Measurements from ENCODE around the gene KCNK18.

KCNK18 gene

DNA sequence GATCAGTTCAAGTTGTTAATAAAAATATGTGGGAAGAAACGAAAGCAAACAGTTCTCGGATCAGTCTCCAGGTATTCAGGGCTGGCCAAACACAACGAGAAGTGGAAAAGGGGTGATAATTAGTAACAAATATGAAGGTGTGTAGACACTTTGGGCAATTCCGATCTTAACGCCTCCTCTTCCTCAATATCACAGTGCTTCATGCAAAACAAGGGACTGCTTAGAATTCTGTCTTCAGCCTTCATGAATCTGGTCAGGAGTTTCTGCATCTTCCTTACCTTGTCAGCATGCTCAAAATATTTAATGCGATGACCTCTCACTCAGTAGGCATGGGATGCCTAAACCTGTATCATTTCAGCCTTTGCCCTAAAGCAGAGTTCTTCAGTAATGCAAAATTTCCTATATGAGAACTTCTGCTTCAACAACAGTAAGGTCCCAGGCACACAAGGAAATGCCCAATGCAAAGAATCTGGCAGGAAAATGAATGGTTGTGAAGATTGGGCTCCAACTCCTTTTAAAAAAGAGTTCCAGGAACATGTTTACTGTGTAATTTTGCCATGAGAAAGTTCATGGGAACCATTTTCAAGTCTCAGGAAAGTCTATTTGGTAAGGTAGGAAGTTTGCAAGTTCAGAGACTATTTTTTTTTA lies 35.8 kb upstream of the KCNK18 start:
- Mint-ChIP-seq H3K27ac (no peak overlapping the region), H3K4me1 (peaks cover 20% of the 10 kb centered on the region), H3K9me3 (peaks cover 13% of the 10 kb centered on the region), H3K36me3 (ENCODE audit: low read depth) (no peaks in the 10 kb centered on the region), H3K4me3 (no peak overlapping the region), H3K27me3 (ENCODE audit: low read depth) (peaks cover 99% of the 10 kb centered on the region)
- TF ChIP-seq, protein P1, sequence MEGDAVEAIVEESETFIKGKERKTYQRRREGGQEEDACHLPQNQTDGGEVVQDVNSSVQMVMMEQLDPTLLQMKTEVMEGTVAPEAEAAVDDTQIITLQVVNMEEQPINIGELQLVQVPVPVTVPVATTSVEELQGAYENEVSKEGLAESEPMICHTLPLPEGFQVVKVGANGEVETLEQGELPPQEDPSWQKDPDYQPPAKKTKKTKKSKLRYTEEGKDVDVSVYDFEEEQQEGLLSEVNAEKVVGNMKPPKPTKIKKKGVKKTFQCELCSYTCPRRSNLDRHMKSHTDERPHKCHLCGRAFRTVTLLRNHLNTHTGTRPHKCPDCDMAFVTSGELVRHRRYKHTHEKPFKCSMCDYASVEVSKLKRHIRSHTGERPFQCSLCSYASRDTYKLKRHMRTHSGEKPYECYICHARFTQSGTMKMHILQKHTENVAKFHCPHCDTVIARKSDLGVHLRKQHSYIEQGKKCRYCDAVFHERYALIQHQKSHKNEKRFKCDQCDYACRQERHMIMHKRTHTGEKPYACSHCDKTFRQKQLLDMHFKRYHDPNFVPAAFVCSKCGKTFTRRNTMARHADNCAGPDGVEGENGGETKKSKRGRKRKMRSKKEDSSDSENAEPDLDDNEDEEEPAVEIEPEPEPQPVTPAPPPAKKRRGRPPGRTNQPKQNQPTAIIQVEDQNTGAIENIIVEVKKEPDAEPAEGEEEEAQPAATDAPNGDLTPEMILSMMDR (IDR thresholded peaks at IDR 0.05; ENCODE audit: unreplicated experiment in 3 of 3), result no peak

GRCh38 chr10:117162093-117163060 lies 34.9 kb upstream of the KCNK18 start:
- Mint-ChIP-seq H3K36me3 (ENCODE audit: low read depth) (no peaks in the 10 kb centered on the region), H3K27me3 (ENCODE audit: low read depth) (peaks cover 99% of the 10 kb centered on the region), H3K4me3 (peak overlapping the region; percentile 47 to 71 (median 59)), H3K27ac (no peak overlapping the region), H3K4me1 (peaks cover 20% of the 10 kb centered on the region), H3K9me3 (peaks cover 9% of the 10 kb centered on the region)
- TF ChIP-seq, protein P1 (IDR thresholded peaks at IDR 0.05; ENCODE audit: unreplicated experiment in 3 of 3), result no peak

DNA sequence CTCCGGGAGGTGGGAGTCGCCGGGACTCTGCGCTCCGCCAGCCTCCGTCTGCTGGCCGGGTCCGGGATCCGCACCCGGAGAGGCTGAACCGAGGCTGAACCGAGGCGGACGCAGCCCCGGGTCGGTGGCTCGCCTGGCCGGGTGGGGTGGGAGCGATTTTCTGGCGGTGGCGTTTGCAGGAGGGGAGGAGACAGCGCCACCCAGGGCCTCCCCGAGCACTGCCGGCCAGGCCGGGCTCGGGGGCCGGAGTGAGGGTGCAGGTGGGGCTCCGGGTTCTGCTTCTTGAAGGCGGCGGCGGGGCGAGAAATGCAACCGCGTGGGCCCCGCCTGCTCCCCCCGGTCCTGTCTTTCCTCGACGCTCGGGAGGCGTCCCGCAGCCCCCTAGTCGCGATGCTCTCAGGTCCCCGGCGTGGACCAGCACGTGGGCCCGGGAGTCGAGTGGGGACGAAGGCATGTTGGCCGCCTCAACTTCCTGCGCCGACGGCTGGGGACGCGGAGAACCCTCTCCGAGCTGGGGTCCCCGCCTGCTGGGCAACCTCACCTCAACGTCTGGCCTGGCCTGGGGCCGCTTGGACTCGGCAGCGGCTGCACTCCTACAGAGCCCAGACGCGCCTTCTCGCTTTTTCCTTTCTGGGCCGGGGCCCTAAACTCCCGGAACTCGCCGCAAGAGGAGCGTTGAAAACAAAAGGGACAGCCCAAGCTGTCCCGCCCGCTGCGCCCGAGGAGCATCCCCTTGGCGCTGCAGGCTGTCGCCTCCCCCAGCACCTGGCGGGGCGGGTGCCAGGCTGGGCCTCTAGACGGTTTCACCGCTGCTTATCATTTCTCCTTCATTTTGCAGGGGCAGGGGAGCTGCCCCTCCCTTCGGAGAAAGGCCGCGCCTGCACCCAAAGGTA lies 34.0 kb upstream of the KCNK18 start:
- H3K27me3 Mint-ChIP-seq (ENCODE audit: low read depth), result peaks cover 99% of the 10 kb centered on the region
- H3K36me3 Mint-ChIP-seq (ENCODE audit: low read depth), result no peaks in the 10 kb centered on the region
- H3K4me1 Mint-ChIP-seq, result peaks cover 20% of the 10 kb centered on the region
- TF ChIP-seq, protein P1 (IDR thresholded peaks at IDR 0.05; ENCODE audit: unreplicated experiment in 3 of 3), result peak in 1 of 3 experiments; percentile 28
- no peak overlapping the region for H3K4me3 Mint-ChIP-seq
- H3K9me3 Mint-ChIP-seq, result peaks cover 9% of the 10 kb centered on the region
- no peak overlapping the region for H3K27ac Mint-ChIP-seq

DNA sequence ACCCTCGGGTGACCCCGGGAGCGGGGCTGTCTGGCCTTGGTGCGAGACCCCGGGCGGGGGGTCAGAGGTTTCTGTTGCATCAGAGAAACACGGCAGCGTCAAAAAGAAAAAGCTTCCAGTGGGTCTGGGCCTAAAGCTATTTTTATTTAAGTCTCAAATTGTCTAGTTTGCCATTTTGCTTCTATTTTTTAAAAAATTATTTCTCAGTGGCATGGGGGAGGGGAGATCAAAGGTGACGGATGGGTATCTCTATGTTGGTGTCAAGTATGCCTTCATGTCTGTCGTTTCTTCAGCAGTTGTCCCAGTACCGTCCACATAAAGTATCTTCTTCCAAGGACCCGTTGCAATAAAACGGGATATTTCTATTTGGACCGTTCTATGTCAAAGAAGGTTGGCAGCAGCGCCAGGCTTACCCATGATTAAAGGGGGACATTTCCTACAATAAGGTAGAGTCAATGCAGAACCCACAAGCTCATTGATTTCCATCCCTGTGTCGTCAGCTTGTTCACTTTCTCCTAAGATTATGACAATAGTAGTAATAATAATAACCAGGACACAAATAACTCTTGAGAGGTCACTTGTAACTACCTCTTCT lies 33.2 kb upstream of the KCNK18 start:
- no peak overlapping the region for H3K27ac Mint-ChIP-seq
- peaks cover 20% of the 10 kb centered on the region for H3K4me1 Mint-ChIP-seq
- peaks cover 99% of the 10 kb centered on the region for H3K27me3 Mint-ChIP-seq (ENCODE audit: low read depth)
- TF ChIP-seq, protein P1 (IDR thresholded peaks at IDR 0.05; ENCODE audit: unreplicated experiment in 3 of 3), result no peak
- peak overlapping the region; percentile 4 to 48 (median 44) for H3K4me3 Mint-ChIP-seq
- no peaks in the 10 kb centered on the region for H3K36me3 Mint-ChIP-seq (ENCODE audit: low read depth)
- peaks cover 6% of the 10 kb centered on the region for H3K9me3 Mint-ChIP-seq
